B cell (primary cell): ENCODE measurements around the gene CMIP.

Source experiments
- CTCF ChIP-seq: fragments of 200-600 bp; IDR thresholded peaks from one replicate; pipeline ENCODE4 v1.8.0; 2022; ENCODE audit warnings: antibody characterized with exemption, mild to moderate bottlenecking
- EZH2 ChIP-seq: IDR thresholded peaks from 2 replicates; pipeline ENCODE4 v1.6.1; 2012; ENCODE audit warnings: borderline replicate concordance, low read depth, mild to moderate bottlenecking, moderate library complexity, low read length; ENCODE audit not compliant: insufficient read depth, poor library complexity, severe bottlenecking

GRCh38 chr16:81562174-81562849 lies 117.7 kb downstream of the CMIP start:
- TF ChIP-seq EZH2 = no peak
- TF ChIP-seq CTCF = no peak
